Tibial nerve (tissue), 3 donors: Measurements from ENCODE around the gene KLHL11.

Experiments
- CTCF ChIP-seq, 5 experiments: fragments of 200-600 bp in 3 of 5; fragments of 450-650 bp in 2 of 5; sonication (generic) in 3 of 5; IDR thresholded peaks; one replicate each; pipeline ENCODE4 v1.5.1; 2016 to 2019; ENCODE audit warnings: antibody characterized with exemption in 5 of 5, mild to moderate bottlenecking in 3 of 5, moderate library complexity in 2 of 5
- POLR2A ChIP-seq, 2 donors: fragments of 450-650 bp; IDR thresholded peaks; one replicate each; pipeline ENCODE4 v1.6.1; 2017; ENCODE audit warnings: antibody characterized with exemption in 2 of 2, mild to moderate bottlenecking in 2 of 2, moderate library complexity in 2 of 2

GRCh38 chr17:41870627-41871026, 5.4 kb upstream of the KLHL11 start:
- TF ChIP-seq CTCF (IDR thresholded peaks at IDR 0.05) (no peak), POLR2A (IDR thresholded peaks at IDR 0.05) (no peak)
